ENCODE data around the gene GDI1.

The GDI1 gene

DNA sequence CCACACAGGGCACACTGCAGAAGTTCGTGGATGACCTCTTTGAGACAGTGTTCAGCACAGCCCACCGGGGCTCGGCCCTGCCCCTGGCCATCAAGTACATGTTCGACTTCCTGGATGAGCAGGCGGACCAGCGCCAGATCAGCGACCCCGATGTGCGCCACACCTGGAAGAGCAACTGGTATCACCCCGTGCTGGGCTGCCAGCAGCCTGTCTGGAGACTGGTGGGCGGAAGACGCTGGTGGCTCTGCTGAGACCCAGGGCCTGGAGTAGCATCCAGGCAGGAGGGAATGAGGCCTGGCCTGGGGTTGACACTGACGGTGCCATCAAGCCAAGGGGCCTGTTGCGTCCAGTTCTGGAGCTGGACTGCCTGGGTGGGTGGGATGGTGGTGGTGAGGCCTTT lies 33.5 kb downstream of the GDI1 start:
- no peak for TF ChIP-seq CTCF (conservative IDR thresholded peaks at IDR 0.05; ENCODE audit: low read depth, low read length)
- no peak overlapping the region for H3K4me3 ChIP-seq (ENCODE audit: low read length)
- no peak for DNase-seq (ENCODE audit: low read depth)

DNA sequence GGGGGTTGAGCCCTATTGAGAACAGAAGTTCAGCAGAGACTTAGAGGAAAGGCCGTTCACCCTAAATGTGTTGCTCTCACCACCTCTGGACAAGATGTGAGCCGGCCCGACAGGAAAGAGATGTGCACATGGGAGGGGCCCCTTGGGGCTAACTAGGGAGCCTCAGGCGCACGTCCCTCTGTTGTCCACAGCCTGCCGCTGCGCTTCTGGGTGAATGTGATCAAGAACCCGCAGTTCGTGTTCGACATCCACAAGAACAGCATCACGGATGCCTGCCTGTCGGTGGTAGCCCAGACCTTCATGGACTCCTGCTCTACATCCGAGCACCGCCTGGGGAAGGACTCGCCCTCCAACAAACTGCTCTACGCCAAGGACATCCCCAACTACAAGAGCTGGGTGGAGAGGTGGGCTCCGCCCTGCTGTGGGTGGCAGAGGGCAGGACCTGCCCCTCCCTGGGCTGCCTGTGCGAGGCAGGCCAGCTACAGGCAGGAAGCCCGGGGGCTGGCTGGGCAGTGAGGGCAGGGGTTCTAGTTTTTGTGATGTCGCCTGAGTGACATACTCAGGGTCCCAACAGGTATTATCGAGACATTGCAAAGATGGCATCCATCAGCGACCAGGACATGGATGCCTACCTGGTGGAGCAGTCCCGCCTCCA lies 34.1 kb downstream of the GDI1 start:
- DNase-seq (ENCODE audit: low read depth), result no peak
- no peak for TF ChIP-seq CTCF (conservative IDR thresholded peaks at IDR 0.05; ENCODE audit: low read depth, low read length)
- no peak overlapping the region for H3K4me3 ChIP-seq (ENCODE audit: low read length)

DNA sequence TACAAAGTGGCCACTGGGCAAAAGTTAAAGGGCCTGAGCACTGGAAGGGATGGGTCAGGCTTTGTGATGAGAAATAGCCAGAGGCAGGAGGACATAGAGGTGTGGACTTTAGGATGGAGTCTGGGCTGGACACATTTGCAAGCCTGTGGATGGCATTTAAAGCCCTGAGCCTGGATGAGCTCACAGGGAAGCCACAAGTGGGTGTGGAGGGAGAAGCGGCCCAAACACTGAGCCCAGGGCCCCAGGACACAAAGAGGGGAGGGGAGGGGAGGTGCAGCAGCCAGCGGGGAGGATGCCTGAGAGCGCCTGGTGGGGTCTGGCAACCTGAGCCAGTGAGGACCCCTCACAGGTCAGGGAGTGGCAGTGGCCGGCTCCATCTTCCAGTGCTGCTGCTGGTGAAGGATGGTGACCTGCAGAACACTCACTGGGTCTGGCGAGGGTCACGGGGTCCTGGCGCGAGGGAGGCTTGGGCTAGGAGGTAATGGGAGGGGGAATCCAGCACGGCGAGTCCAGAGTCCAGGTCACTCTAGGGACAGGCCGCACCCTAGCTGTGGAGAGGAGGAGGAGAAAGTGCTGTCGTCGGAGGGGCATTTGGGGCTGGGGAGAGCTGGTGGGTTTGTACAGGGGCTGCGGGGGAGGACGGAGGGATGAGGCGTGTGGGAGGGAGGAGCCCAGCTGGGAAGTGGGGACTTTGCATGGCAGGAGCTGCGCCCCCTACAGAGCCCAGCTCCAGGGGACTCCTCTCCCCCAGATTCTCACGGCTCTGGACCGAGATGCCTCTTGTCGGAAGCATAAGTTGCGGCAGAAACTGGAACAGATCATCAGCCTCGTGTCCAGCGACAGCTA lies 35.1 kb downstream of the GDI1 start:
- TF ChIP-seq CTCF (conservative IDR thresholded peaks at IDR 0.05; ENCODE audit: low read depth, low read length), result no peak
- no peak overlapping the region for H3K4me3 ChIP-seq (ENCODE audit: low read length)
- no peak for DNase-seq (ENCODE audit: low read depth)

GRCh38 chrX:154472685-154473632 lies 36.0 kb downstream of the GDI1 start:
- no peak for DNase-seq (ENCODE audit: low read depth)
- no peak for TF ChIP-seq CTCF (conservative IDR thresholded peaks at IDR 0.05; ENCODE audit: low read depth, low read length)

GRCh38 chrX:154473683-154474082 lies 36.7 kb downstream of the GDI1 start:
- H3K4me3 ChIP-seq (ENCODE audit: low read length), result no peak overlapping the region
- DNase-seq (ENCODE audit: low read depth), result no peak
- no peak for TF ChIP-seq CTCF (conservative IDR thresholded peaks at IDR 0.05; ENCODE audit: low read depth, low read length)

More at GRCh38 chrX:154472685-154473632, 36.0 kb downstream of the GDI1 start:
- H3K4me3 ChIP-seq (ENCODE audit: low read length), result no peak overlapping the region

DNA sequence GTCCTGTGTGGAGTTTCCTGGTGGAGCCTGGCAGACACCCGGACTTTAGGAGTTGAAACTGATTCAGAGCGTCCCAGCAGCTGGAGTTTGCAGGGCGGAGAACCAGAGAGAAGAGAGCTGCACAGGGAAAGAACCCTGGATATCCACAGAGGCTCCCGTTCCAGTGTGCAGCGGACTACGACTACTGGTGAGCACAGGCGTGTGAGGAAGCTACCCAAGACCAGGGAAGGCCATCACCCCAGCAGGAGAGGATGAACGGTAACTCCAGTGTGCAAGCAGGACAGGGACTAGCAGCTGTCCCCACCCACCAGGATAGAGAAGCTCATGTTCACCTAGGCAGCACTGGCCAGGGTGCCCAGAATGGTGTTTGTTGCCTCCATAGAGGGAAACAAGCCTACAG lies 39.9 kb downstream of the GDI1 start:
- no peak for DNase-seq (ENCODE audit: low read depth)
- no peak overlapping the region for H3K4me3 ChIP-seq (ENCODE audit: low read length)
- TF ChIP-seq CTCF (conservative IDR thresholded peaks at IDR 0.05; ENCODE audit: low read depth, low read length), result no peak

Data from retinal pigment epithelial cell (primary cell).